GM03348 (cell line): Measurements from ENCODE around the gene CTXN2.

Experiments used
- DNase-seq: peaks from one replicate; pipeline ENCODE4 v3.0.0; 2012; ENCODE audit warnings: low spot score

The CTXN2 gene

GRCh38 chr15:48222627-48223026 is 31.2 kb downstream of the CTXN2 start:
- no peak for DNase-seq

- no peak for DNase-seq
These were observed 34.3 kb downstream of the CTXN2 start for GRCh38 chr15:48225771-48226170.

DNA sequence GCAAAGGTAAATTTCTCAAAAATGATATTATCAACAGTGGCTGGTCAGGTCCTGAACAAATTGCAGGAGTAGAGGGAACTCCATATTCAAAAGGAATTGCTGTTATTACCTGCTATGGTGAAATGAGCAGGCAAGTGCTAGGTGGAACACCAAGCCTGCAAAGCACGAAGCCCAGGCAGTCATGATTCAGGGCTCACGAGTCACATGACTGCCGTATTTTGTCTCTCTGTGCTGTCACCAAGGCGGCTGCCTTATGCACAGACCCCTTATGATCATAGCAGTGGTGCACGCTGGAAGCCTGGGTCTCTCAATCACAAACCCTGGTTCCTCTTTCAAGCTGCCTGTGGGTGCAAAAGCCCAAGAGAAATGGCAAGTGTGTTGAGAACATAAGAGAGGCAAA is 39.0 kb downstream of the CTXN2 start:
- no peak for DNase-seq

DNA sequence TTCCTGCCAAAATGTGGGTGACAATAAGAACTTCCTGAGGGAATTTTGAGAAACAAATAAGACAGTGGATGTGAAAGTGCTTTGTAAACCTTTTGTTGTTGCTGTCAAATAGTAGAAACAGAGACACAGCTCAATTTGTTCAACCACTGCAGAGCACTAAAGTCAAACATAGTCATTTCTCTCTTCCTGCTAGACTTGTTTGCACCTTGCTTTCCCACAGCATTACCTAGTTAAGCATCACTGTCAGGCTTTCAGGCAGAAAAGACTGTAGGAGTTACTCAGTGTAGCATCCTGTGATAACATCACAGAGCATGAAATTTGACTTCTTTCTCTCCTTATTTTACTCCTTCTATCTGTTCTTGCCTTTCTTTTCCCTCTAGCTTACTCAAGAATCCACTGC is 41.8 kb downstream of the CTXN2 start:
- DNase-seq: no peak

DNA sequence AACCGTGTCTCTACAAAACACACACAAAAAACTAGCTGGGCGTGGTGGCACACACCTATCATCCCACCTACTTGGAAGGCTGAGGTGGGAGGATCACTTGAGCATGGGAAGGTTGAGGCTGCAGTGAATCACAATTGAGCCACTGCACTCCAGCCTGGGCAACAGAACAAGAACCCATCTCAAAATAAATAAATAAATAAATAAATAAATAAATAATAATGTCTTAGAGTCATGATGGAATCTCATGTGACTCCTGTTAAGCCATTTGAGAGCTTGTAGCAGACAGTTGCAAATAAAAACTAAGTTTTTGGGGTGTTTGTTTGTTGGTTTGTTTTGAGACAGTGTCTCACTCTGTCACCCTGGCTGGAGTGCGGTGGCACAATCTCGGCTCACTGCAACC is 47.9 kb downstream of the CTXN2 start:
- DNase-seq: no peak

DNA sequence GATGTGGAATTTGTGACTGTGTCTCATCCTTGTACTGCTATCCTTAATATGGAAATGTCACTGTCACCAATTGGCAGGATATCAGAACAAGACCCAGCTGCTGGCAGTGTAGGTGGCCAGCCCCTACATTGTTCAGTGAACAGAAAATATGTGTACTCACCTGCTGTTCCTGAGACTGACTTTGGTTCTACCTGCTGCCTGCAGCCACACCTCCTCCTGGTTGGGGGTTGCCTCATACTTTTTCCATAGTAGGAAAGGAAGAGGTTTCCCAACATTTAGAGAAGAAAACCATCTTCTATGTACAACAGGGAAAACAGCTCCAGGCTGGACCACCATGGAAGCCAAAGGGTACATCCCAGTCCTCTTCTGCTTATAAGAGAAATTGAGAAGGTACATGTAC is 50.5 kb downstream of the CTXN2 start:
- DNase-seq: no peak

- no peak for DNase-seq
These were observed 51.1 kb downstream of the CTXN2 start for GRCh38 chr15:48242535-48242934.

DNA sequence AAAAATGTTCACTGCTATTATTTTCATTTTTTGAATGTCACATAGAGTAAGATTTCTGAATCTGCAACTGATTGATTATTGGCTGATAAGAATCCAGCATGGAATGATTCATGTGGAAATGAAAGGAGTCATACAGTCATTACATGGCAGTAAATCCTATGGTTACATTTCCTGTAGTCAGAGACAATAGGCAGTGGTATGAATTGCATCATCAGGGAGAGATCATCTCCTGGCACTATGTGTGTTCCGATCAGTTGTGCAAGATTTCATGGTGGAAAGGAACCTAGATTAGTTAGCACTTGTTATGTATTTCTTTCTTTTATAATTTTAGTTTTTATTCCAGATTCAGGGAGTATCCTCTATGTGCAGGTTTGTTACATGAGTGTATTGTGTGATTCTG is 53.5 kb downstream of the CTXN2 start:
- peak; percentile 23 for DNase-seq

DNA sequence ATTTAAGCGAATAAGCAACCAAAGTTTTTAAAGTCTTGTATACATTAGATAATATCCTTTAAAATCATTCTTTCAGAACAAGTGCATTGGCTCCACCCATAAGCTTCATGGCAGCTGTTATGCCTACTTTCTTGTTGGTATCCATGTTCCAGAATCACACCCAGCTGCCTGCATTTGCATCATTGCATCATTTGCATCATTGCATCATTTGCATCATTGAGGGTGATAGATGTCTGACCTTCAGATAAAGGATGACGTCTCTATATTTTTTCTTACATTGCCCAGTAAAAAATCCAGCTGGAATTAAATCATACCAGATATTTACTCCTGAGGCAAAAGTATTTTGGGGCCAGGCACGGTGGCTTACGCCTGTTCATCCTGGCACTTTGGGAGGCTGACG is 56.9 kb downstream of the CTXN2 start:
- no peak for DNase-seq

- DNase-seq: peak; percentile 65
These were observed 59.2 kb downstream of the CTXN2 start for GRCh38 chr15:48250640-48251076.

- DNase-seq: no peak
These were observed 61.7 kb downstream of the CTXN2 start for GRCh38 chr15:48253172-48253571.
